HepG2 (cell line): ENCODE results near the gene NUDT19. TPM values are rescaled to one million over a fixed set of nuclear protein-coding genes. Genes with fewer than 3 reads are reported as not detected.

Experiments
- HES4 ChIP-seq: sonication (generic); formaldehyde crosslinking; IDR thresholded peaks from 2 replicates; pipeline ENCODE4 v1.9.0; 2021; ENCODE audit warnings: mild to moderate bottlenecking, missing genetic modification reagents, borderline replicate concordance
- HOXA3 ChIP-seq: sonication (generic); formaldehyde crosslinking; IDR thresholded peaks from 2 replicates; pipeline ENCODE4 v1.5.0; 2020; ENCODE audit warnings: missing genetic modification reagents
- ISL2 ChIP-seq: sonication (generic); formaldehyde crosslinking; IDR thresholded peaks from 2 replicates; pipeline ENCODE4 v1.5.0; 2020; ENCODE audit warnings: missing genetic modification reagents
- KAT7 ChIP-seq: IDR thresholded peaks from 2 replicates; pipeline ENCODE4 v1.6.1; 2018; ENCODE audit warnings: borderline replicate concordance, missing compliant biosample characterization
- KDM2A ChIP-seq: sonication (generic); formaldehyde crosslinking; IDR thresholded peaks from 2 replicates; pipeline ENCODE4 v1.4.0; 2020; ENCODE audit warnings: low read depth, missing genetic modification reagents, borderline replicate concordance
- KMT2A ChIP-seq: sonication (generic); formaldehyde crosslinking; IDR thresholded peaks from 2 replicates; pipeline ENCODE4 v1.4.0; 2020; ENCODE audit warnings: missing genetic modification reagents
- LCORL ChIP-seq, 2 experiments: fragments of 450-650 bp in 1 of 2; sonication (generic) in 1 of 2; formaldehyde crosslinking in 1 of 2; IDR thresholded peaks; 2 replicates each; pipeline versions ENCODE4 v1.5.0 to v1.6.1; 2017 to 2020; ENCODE audit warnings: antibody characterized with exemption in 1 of 2, missing genetic modification reagents in 1 of 2
- MAZ ChIP-seq, 2 experiments: sonication (generic) in 1 of 2; formaldehyde crosslinking in 1 of 2; IDR thresholded peaks; 2 replicates each; pipeline versions ENCODE4 v1.5.0 to v1.6.1; 2012 to 2020; ENCODE audit warnings: low read depth in 2 of 2, mild to moderate bottlenecking in 2 of 2, borderline replicate concordance in 1 of 2, improper control_type of control experiment in 1 of 2, low read length in 1 of 2, missing genetic modification reagents in 1 of 2, moderate library complexity in 1 of 2
- MEIS2 ChIP-seq: sonication (generic); formaldehyde crosslinking; IDR thresholded peaks from 2 replicates; pipeline ENCODE4 v1.9.0; 2021; ENCODE audit warnings: mild to moderate bottlenecking, missing genetic modification reagents
- MTF2 ChIP-seq: sonication (generic); formaldehyde crosslinking; IDR thresholded peaks from 2 replicates; pipeline ENCODE4 v1.5.0; 2020; ENCODE audit warnings: missing genetic modification reagents, borderline replicate concordance
- RARA ChIP-seq: IDR thresholded peaks from 2 replicates; pipeline ENCODE4 v1.6.1; 2016; ENCODE audit warnings: missing genetic modification reagents, missing compliant biosample characterization
- RFX3 ChIP-seq: IDR thresholded peaks from 2 replicates; pipeline ENCODE4 v1.6.1; 2016; ENCODE audit warnings: missing biosample characterization, missing genetic modification reagents
- SETDB1 ChIP-seq: sonication (generic); formaldehyde crosslinking; IDR thresholded peaks from 2 replicates; pipeline ENCODE4 v1.5.1; 2020; ENCODE audit warnings: missing genetic modification reagents, mild to moderate bottlenecking, borderline replicate concordance
- SP5 ChIP-seq: IDR thresholded peaks from 2 replicates; pipeline ENCODE4 v1.6.1; 2016; ENCODE audit warnings: low read depth, borderline replicate concordance
- U2AF2 ChIP-seq: fragments of 200-400 bp; formaldehyde crosslinking; IDR thresholded peaks from 2 replicates; pipeline ENCODE4 v1.6.1; 2017; ENCODE audit warnings: low read depth, mild to moderate bottlenecking, low read length
- ZBTB1 ChIP-seq: sonication (generic); formaldehyde crosslinking; IDR thresholded peaks from 2 replicates; pipeline ENCODE4 v1.4.0; 2020; ENCODE audit warnings: missing genetic modification reagents, borderline replicate concordance
- ZNF17 ChIP-seq: sonication (generic); formaldehyde crosslinking; IDR thresholded peaks from 2 replicates; pipeline ENCODE4 v1.5.0; 2020; ENCODE audit warnings: mild to moderate bottlenecking, missing genetic modification reagents
- ZNF264 ChIP-seq: sonication (generic); formaldehyde crosslinking; IDR thresholded peaks from 2 replicates; pipeline ENCODE4 v1.4.0; 2020; ENCODE audit warnings: missing genetic modification reagents
- ZNF33A ChIP-seq: sonication (generic); formaldehyde crosslinking; IDR thresholded peaks from 2 replicates; pipeline ENCODE4 v1.5.1; 2020; ENCODE audit warnings: missing genetic modification reagents, mild to moderate bottlenecking, moderate library complexity, borderline replicate concordance
- ZNF562 ChIP-seq: sonication (generic); formaldehyde crosslinking; IDR thresholded peaks from 2 replicates; pipeline ENCODE4 v1.8.0; 2022; ENCODE audit warnings: missing genetic modification reagents, borderline replicate concordance
- ZNF570 ChIP-seq: sonication (generic); formaldehyde crosslinking; IDR thresholded peaks from 2 replicates; pipeline ENCODE4 v1.4.0; 2020; ENCODE audit warnings: mild to moderate bottlenecking, missing genetic modification reagents, borderline replicate concordance
- ZNF572 ChIP-seq: sonication (generic); formaldehyde crosslinking; IDR thresholded peaks from 2 replicates; pipeline ENCODE4 v1.5.1; 2020; ENCODE audit warnings: mild to moderate bottlenecking, missing genetic modification reagents
- ZNF766 ChIP-seq: sonication (generic); formaldehyde crosslinking; IDR thresholded peaks from 2 replicates; pipeline ENCODE4 v1.5.0; 2020; ENCODE audit warnings: missing genetic modification reagents, borderline replicate concordance
- ZNF790 ChIP-seq: sonication (generic); formaldehyde crosslinking; IDR thresholded peaks from 2 replicates; pipeline ENCODE4 v1.8.0; 2022; ENCODE audit warnings: missing genetic modification reagents, mild to moderate bottlenecking, borderline replicate concordance
- ZNF883 ChIP-seq: sonication (generic); formaldehyde crosslinking; IDR thresholded peaks from 2 replicates; pipeline ENCODE4 v1.5.1; 2020; ENCODE audit warnings: mild to moderate bottlenecking, missing genetic modification reagents; ENCODE audit errors: not compliant biosample characterization
- ZSCAN25 ChIP-seq: sonication (generic); formaldehyde crosslinking; IDR thresholded peaks from 2 replicates; pipeline ENCODE4 v1.8.0; 2022; ENCODE audit warnings: mild to moderate bottlenecking, missing genetic modification reagents
- polyA plus RNA-seq, 8 experiments: library from polyadenylated mRNA; depleted of rRNA in 3 of 8; stranded (reverse) in 7 of 8; unstranded in 1 of 8; fragments of >200 nt; fragmentation: Illumina TruSeq in 4 of 8; extraction: Trizol in 4 of 8; gene quantifications; 2 replicates each; pipeline versions ENCODE4 v1.2.1 to v1.2.3, GENCODE V29; 2011 to 2016; ENCODE audit warnings: low read depth in 4 of 8, missing spikeins in 1 of 8, mixed read lengths in 1 of 8; ENCODE audit not compliant: insufficient read depth in 1 of 8
- total RNA-seq, 5 experiments: library from RNA; depleted of rRNA; stranded (reverse); fragments of >200 nt; fragmentation: Illumina TruSeq; extraction: Trizol; gene quantifications; 2 replicates each; pipeline ENCODE4 v1.2.3, GENCODE V29; 2016; ENCODE audit warnings: low read depth in 1 of 5
- TF ChIP-seq, protein P1 (sequence below): sonication (generic); formaldehyde crosslinking; IDR thresholded peaks from 2 replicates; pipeline ENCODE4 v1.4.0; 2020; ENCODE audit warnings: missing genetic modification reagents, borderline replicate concordance

Gene NUDT19
- total and polyA plus RNA-seq, 2 of the 13 experiments (the other 11 are each of a cell fraction or from before 2014, with no cell fraction given): 3.1 to 3.6 TPM

DNA sequence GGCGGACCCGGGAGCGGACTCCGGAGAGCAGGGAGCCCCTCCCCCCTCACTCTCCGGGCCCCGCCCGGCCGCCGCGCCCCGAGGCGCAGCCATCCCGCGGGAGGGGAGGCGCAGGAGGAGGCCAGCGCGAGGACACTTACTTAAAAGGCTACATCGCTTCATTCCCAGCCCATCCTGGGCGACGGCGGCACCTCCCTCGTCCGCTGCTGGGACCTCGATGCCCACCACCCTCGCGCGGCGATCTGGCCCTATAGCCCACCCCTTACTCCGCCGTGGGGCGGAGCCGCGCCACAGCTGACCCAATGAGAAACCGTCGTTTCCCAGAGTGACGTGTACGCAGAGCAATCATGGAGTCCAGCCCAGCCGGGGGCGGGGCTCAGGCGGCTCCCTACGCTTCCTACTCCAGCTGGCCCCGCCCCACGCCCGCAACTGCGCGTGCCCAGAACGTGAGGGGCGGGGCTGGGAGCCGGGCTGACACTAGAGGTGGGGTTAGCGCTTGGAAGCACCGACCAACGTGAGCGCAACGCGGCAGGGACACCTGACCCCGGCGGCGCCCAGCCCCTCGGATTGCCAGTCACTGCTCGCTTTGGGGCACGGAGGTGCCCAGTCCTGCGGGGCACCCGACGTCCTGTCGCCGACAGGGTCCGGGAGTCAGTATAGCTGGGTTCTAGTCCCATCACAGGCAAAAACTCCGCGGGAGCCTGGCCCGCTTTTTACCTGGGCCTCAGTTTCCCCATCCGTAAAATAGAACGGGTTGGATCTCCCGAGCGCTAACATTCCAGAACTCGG is 16.5 kb upstream of the NUDT19 start, which contains the start of gene ANKRD27 (continued):
- TF ChIP-seq MAZ (IDR thresholded peaks at IDR 0.05; ENCODE audit: borderline replicate concordance, low read depth, low read length) (peak; percentile 73; the same call in 1 of the 2 replicates), MAZ (CRISPR knock-in tag; IDR thresholded peaks at IDR 0.05; ENCODE audit: low read depth) (peak; percentile 85), HES4 (CRISPR knock-in tag) (no peak; the same call in 1 of the 2 replicates), ZNF883 (CRISPR knock-in tag) (peak; percentile 32), MEIS2 (CRISPR knock-in tag) (peak; percentile 29; the same call in 1 of the 2 replicates), ZNF17 (CRISPR knock-in tag) (no peak), U2AF2 (no peak), LCORL (IDR thresholded peaks at IDR 0.05) (no peak), LCORL (CRISPR knock-in tag; IDR thresholded peaks at IDR 0.05) (0 out of 2 replicates have a peak, but pooled peaks have one; percentile 2), ZNF572 (CRISPR knock-in tag) (no peak), RFX3 (no peak), MTF2 (CRISPR knock-in tag) (no peak), ZNF766 (CRISPR knock-in tag) (no peak), ISL2 (CRISPR knock-in tag) (peak; percentile 22; the same call in 1 of the 2 replicates), ZSCAN25 (no peak; the same call in 1 of the 2 replicates), ZBTB1 (CRISPR knock-in tag) (no peak), SETDB1 (CRISPR knock-in tag) (no peak), ZNF570 (CRISPR knock-in tag) (no peak), KMT2A (CRISPR knock-in tag) (no peak), ZNF33A (CRISPR knock-in tag) (no peak), KDM2A (CRISPR knock-in tag) (peak; percentile 54; the same call in 1 of the 2 replicates), ZNF562 (CRISPR knock-in tag) (no peak), KAT7 (no peak), RARA (CRISPR knock-in tag) (no peak), ZNF264 (CRISPR knock-in tag) (no peak), SP5 (CRISPR knock-in tag) (peak; percentile 75; the same call in 1 of the 2 replicates), HOXA3 (CRISPR knock-in tag) (peak; percentile 44; the same call in 1 of the 2 replicates), ZNF790 (no peak)
- TF ChIP-seq, protein P1, sequence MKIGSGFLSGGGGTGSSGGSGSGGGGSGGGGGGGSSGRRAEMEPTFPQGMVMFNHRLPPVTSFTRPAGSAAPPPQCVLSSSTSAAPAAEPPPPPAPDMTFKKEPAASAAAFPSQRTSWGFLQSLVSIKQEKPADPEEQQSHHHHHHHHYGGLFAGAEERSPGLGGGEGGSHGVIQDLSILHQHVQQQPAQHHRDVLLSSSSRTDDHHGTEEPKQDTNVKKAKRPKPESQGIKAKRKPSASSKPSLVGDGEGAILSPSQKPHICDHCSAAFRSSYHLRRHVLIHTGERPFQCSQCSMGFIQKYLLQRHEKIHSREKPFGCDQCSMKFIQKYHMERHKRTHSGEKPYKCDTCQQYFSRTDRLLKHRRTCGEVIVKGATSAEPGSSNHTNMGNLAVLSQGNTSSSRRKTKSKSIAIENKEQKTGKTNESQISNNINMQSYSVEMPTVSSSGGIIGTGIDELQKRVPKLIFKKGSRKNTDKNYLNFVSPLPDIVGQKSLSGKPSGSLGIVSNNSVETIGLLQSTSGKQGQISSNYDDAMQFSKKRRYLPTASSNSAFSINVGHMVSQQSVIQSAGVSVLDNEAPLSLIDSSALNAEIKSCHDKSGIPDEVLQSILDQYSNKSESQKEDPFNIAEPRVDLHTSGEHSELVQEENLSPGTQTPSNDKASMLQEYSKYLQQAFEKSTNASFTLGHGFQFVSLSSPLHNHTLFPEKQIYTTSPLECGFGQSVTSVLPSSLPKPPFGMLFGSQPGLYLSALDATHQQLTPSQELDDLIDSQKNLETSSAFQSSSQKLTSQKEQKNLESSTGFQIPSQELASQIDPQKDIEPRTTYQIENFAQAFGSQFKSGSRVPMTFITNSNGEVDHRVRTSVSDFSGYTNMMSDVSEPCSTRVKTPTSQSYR (CRISPR knock-in tag): peak; percentile 81
